Activated T-cell treated with anti-CD3 and anti-CD28 coated beads for 4 hours (primary cell): Measurements from ENCODE around the gene LGALS7.
A peak's percentile ranks its signal among the peaks of the same experiment; 100 is the strongest.

Experiments used
- DNase-seq: peaks from one replicate; pipeline ENCODE4 v3.0.0-alpha.2; 2020

LGALS7 gene

DNA sequence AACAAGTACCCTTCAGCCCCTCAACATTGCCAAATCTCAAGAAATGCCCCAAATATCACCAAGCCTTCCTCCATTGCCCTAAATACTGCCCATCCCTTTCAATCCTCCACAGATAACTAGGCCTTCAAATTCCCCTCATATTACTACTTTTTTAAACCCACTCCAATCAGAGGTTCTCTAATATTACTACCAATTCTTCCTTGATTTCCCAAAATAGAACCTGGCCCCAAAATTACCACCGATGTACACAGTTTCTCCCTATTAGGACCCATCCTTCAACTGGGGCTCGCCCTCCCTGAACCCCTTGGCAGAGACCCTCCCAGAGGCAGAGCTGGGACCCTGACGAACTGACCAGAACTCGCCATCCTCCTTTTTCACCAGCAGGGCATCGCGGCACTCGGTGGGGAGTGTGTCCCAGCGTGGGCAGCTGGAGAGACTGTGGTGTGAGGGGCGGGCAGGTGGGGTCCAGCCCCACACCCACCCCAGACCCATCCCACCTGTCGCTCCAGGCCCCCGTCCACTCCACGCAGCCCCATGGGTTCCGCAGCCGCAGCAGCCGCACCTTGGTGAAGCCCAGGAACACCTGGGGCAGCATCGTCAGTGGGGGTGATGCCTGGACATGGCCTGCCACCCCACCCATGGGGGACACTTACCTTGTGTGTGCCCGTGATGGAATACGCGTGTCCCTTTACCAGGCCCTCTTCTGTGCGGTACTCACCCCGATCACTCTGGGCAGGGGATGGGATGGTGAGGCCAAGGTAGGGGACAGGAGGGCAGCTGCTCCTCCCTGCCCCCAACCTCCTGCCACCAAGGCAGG is 35.2 kb downstream of the LGALS7 start:
- DNase-seq = no peak

DNA sequence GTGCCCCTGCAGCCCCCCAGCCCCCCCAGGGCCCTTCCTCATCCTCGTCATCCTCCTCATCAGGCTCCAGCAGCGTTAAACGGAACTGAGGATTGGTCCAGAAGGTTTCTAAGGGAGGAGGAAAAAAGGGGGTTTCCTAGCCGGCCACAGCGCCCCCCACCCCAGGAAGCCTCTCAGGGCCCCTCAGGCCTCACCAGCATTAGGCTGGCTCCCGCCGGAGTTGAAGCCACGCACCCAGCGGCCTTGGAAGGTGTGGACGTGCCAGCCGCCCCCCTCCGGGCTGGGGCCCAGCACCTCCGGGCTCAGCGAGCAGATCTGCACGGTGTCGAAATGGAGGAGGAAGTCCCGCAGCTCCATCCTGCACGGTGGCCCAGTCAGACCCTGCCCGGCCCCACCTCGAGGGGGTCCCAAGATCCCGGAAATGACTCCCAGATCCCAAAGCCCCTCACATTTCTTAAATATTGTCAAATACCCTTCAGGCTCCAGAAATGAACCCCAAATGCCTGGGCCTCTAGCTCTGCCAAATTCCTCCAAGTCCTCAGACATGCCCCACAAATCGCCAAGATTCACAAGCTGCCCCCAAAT is 35.9 kb downstream of the LGALS7 start:
- no peak for DNase-seq

DNA sequence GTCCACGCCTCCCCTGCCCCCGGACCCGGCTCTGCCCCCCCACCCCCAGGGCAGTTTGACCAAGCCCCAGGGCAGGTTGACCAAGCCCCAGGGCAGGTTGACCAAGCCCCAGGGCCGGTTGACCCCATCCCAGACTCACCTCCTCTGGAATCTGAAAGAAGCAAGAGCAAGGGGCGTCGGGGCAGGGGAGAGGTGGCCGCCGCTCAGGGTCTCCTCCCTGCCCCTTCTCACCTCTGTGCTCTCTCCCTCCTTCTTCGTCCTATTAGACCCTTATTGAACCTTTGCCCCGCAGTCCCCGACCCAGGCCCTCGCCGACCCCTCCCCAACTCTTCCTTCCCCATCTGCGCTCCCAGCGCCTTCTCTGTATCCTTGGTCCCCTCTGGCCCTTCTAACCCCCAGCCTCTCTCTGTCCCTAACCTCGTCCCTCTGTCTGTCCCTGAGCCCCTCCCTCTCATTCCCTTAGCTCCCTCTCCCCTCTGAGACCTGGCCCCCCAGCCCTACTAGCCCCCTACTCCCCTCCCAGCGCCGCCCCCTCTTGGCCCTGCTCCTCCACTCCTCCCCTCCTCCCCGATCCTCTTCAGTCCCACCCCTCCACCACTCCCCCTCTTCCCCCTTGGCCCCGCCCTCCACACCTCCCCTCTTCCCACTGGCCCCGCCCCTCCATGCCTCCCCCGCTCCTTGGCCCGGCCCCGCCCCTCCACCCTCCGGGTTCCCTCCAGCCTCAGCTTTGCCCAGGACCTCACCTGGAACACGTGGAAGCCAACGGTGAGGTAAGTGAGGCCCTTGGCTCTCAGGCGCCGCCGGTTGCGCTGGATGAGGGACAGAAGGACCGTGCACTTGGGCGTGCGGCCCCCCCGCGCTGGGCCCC is 36.7 kb downstream of the LGALS7 start:
- DNase-seq = peak; percentile 69

DNA sequence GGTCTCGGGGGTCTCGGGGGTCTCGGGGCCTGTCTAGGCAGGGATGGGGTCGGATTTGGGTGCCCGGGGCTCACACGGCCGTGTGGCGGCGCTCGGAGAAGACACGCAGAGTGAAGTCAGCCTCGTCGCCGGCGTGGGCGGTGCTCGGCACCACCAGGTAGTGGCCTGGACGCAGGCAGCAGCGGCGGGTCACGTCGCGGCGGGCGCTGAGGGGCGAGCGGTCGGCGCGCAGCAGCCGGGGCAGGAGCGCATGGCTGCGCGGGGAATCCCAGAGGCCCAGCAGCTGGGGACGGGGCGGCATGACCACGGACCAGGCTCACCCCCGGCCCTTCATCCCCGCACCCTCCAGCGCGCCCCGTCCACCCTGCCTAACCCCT is 37.3 kb downstream of the LGALS7 start:
- DNase-seq = peak; percentile 41

GRCh38 chr19:38735257-38735686 is 38.0 kb downstream of the LGALS7 start:
- DNase-seq = no peak

- DNase-seq = no peak
Observed at GRCh38 chr19:38734426-38735256, 38.7 kb downstream of the LGALS7 start.

DNA sequence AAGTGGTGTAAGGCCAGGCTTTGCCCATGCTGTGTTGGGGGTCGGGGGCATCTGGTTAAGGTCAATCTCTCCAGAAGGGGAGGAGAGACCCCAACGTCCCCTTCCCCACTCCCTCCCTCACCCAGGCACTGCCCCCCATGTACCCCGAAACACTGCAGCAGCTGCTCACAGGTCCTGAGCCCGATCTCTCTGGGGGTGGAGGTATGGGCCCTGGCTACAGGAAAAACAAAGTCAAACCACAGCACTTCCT is 39.2 kb downstream of the LGALS7 start:
- DNase-seq = no peak

- DNase-seq = no peak
Observed at GRCh38 chr19:38733493-38734175, 39.7 kb downstream of the LGALS7 start.

- no peak for DNase-seq
Observed at GRCh38 chr19:38733241-38733492, 40.1 kb downstream of the LGALS7 start.

- no peak for DNase-seq
Observed at GRCh38 chr19:38731654-38732301, 41.5 kb downstream of the LGALS7 start.

GRCh38 chr19:38730731-38731589 is 42.4 kb downstream of the LGALS7 start:
- no peak for DNase-seq

DNA sequence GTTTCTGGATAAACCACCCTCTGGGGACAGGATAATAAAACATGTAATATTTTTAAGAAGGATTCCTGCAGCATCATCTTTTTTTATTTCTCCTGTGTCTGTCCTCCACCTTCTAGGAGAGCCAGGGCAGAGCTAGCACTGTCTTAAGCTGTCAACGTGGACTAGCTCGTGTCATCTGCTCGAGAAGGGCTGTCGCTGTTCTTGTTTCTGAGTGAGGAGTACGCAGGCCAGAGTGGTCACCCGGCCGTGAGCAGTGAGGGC is 42.9 kb downstream of the LGALS7 start:
- no peak for DNase-seq

DNA sequence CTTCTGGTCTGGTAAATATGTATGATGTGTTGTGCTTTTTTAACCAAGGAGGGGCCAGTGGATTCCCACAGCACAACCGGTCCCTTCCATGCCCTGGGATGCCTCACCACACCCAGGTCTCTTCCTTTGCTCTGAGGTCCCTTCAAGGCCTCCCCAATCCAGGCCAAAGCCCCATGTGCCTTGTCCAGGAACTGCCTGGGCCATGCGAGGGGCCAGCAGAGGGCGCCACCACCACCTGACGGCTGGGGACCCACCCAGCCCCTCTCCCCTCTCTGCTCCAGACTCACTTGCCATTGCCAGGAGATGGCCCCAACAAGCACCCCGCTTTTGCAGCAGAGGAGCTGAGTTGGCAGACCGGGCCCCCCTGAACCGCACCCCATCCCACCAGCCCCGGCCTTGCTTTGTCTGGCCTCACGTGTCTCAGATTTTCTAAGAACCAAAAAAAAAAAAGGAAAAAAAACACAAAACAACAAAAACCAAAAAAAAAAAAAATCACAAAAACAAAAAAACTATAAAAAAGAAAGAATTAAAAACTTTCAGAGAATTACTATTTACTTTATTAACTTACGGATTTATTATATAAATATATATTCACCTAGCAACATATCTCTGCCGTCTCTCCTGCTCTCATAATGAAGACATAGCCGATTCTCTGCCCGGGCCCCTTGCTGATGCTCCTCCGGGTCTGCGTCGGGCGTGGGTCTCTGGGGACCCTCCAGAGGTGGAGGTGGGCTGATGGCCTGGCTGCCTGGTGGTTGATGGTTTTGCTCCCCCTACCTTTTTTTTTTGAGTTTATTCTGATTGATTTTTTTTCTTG is 43.5 kb downstream of the LGALS7 start:
- DNase-seq = peak; percentile 71

- DNase-seq = no peak
Observed at GRCh38 chr19:38728752-38729541, 44.4 kb downstream of the LGALS7 start.

GRCh38 chr19:38727868-38728660 is 45.3 kb downstream of the LGALS7 start:
- DNase-seq = no peak

GRCh38 chr19:38727306-38727867 is 45.9 kb downstream of the LGALS7 start:
- DNase-seq = no peak

- DNase-seq = no peak
Observed at GRCh38 chr19:38726761-38727301, 46.5 kb downstream of the LGALS7 start.

DNA sequence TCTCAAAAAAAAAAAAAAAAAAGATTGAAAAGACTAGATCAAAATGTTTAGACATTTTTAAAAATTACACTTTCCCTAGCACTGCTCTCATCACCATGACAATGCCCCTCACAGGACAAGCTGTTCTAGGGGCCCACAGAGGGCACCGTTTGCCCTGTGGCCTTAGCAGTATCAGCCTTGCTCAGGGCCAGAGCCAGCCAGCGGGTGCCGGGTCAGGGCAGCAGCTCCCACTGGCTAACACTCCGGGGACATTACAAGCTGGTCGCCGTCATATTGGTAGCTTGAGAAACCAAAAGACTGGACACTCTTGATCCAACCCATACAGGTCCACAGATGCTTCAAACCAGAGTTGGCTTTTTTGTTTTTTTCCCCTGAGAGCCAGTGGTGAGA is 47.0 kb downstream of the LGALS7 start:
- DNase-seq = no peak
